Hypothalamus (tissue), 51 donors: ENCODE results near the gene GNB1.
A peak's percentile ranks its signal among the peaks of the same experiment; 100 is the strongest.

Experiments
- DNase-seq, 51 donors: peaks; one replicate each; lab custom pipeline; 2025; lab: John Stamatoyannopoulos, UW

The GNB1 gene

DNA sequence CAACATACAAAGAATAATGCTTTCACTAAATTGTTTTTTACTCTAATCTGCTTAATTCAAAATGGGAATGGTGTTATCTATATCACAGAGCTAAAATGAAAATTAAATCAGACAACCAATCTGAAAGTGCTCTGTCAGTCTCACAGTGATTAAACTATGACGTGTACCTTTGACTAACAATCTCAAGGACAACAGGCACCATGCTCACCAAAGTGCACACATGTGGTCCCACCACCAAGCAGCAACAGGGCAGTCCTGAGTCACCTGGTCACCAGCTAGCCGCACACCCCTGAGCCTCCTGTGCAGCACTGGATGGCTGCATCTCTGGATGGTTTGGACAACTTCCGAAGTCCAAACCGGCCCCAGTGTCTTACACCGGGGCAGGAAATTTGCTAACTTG lies 58.1 kb downstream of the GNB1 start:
- DNase-seq: no peak

GRCh38 chr1:1832166-1832565 lies 58.7 kb downstream of the GNB1 start:
- DNase-seq: no peak

- DNase-seq: peak in 2 of 51 donors; percentile 9 to 31
Measured at GRCh38 chr1:1827089-1827848, 63.6 kb downstream of the GNB1 start.

GRCh38 chr1:1826356-1827088 lies 64.4 kb downstream of the GNB1 start:
- DNase-seq: no peak

DNA sequence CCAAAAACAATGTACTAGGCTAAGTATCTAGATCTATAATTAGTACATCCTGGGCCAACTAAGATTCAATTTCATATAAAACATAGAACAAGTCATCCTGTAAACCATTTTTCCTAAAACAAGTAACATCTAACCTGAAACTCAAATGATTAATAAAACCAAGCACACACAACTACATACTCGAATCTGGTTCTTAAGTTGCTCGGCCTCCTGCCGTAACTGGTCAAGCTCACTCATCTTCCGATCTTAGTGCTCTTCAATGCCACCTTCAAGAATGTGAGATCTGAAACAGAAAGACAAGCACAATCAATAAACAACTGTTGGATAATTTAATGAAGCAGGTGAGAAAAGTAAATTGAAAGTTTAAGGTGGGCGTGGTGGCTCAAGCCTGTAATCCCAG lies 65.7 kb downstream of the GNB1 start:
- no peak for DNase-seq

GRCh38 chr1:1819762-1820161 lies 71.1 kb downstream of the GNB1 start:
- no peak for DNase-seq

GRCh38 chr1:1817221-1817620 lies 73.7 kb downstream of the GNB1 start:
- DNase-seq: no peak

- no peak for DNase-seq
Measured at GRCh38 chr1:1815606-1816281, 75.1 kb downstream of the GNB1 start.

GRCh38 chr1:1809489-1809888 lies 81.4 kb downstream of the GNB1 start:
- no peak for DNase-seq

DNA sequence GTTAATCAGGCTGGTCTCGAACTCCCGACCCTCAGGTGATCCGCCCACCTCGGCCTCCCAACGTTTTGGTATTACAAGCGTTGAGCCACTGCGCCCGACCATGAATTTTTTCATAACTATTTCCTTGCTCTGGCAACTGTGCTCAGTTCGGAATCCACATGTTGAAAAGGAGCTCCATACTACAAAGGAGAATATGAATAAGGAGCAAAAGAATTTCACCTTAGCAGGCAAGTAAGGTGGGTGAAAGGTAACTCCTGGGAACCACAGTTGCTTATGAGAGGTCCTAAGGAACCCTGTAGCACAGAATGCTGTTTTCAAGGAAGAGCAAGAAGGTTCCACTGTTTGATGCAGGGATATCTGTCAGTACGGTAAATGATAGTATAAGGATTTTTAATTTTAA lies 82.7 kb downstream of the GNB1 start:
- no peak for DNase-seq

GRCh38 chr1:1806890-1807289 lies 84.0 kb downstream of the GNB1 start:
- peak in 9 of 51 donors; percentile 10 to 39 (median 21) for DNase-seq

DNA sequence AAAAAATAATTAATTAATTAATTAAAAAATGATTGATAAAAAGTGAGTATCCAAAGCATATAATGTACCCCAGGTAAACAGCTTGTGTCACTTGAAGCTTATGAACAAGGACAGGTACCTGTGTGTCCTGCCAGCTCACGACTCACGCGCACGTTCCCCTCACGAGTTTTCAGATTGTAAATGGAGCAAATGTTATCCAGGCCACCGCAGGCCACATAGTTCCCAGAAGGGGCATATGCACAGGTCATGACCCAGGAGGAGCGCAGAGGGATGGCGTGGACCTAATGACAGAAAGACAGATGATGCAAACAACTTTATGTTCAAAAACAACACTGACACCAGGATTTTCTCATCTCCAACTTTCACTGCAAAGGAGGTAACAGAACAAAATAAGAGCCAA lies 86.6 kb downstream of the GNB1 start:
- DNase-seq: no peak

GRCh38 chr1:1802871-1803270 lies 88.0 kb downstream of the GNB1 start:
- no peak for DNase-seq

- no peak for DNase-seq
Measured at GRCh38 chr1:1799716-1800115, 91.2 kb downstream of the GNB1 start.

GRCh38 chr1:1797731-1798341 lies 93.1 kb downstream of the GNB1 start:
- DNase-seq: no peak

DNA sequence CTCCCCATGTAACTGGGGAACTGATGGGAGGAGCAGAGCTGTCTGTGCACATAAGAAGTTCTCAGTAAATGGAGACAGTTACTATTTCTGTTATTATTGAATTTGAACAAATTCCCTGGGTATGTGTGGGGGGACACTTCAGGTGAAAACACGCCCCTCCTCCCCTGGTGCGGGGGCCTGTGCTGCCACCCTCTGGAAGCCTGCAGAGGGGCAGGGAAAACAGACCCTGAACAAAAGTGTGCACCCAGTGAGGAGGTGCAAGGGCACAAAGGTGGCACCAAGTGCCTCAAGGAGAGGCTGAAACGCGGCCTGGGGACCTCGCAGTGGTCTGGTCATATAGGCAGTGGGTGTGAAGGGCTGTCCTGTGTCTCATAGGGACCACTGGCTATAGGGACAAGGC lies 94.4 kb downstream of the GNB1 start:
- no peak for DNase-seq

DNA sequence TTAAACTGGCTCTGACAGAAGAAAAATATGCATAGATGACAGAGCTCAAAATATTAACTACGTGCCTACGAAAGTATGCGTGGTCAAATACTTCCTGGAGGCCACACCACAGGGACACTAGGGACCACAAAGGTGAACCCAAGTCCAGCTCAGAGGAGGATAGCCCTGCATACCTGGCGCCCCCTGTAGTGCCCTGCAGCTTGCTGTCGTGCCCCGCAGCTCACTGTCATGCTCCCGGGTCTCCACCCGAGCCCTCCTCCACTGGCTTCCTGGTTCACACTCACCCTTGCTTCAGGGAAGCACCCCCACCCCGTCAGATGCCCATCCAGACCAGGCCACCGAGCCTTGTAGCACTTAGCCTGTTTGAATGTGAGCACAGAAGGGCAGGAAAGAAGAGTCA lies 95.9 kb downstream of the GNB1 start:
- DNase-seq: no peak

DNA sequence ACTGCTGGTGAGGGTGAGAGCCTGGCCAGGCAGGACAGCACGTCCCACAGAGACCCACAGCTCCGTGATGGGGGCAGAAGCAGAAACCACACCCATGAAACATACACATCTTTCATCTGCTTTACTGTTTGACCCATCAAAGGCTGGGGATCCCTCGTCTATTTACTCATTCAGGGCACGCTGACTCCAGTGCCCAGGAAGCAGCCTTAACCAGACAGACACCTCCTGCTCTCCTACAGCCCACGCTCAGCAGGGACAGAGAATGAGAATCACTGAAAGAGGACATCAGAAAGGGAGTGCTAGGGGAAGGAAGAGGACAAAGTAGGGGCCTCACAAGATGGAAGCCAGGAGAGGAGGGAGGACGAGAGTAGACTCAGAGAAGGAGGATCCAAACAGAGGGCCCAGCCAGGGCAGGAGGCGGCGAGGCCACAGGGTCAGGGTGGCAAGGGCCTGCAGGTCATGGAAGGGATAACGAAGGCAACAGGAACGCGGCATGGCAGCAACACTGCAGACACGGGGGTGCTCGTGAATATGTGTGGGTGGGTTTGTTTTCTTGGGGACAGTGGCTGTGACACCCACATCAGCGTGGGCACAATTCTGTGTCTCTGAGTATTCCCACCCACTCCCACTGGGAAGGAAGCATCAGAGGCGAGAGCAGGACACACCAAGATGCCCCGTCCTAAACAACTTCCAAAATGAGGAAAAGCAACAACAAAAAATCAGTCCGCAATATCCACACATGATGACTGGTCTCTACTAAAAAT lies 97.2 kb downstream of the GNB1 start:
- DNase-seq: no peak

DNA sequence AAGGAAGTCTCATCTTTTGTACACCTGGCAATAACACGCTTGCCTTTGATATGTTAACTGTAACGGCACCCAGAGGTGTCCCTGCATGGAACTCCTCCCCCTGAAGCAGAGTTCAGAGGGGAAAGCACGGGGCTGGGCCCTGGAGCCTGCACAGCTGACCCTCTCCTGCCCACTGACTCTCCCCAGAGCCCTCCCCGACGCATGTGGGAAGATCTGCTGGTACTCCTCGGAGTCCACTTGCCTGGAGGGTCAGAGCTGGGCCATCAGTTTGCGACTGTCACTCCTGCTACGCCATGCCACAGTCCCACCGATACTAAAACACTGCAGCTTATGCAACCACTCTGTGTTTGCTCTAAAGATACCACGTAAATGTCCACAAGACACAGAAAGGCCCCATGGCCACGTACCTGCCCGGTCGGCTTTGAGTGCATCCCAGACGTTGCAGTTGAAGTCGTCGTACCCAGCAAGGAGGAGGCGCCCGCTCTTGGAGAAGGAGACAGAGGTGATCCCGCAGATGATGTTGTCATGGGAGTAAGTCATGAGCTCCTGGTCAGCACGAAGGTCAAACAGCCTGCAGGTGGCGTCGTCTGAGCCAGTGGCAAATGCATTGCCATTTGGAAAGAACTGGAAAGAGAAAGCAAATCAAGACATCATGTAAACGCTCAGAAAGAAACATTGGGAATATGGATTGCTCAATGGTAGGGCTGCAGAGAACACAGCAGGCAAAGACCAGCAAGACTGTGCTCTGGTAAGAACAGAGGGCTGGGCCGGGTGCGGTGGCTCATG lies 102.0 kb downstream of the GNB1 start:
- peak in 3 of 51 donors; percentile 7 to 34 (median 14) for DNase-seq

GRCh38 chr1:1788136-1788535 lies 102.8 kb downstream of the GNB1 start:
- DNase-seq: peak in 16 of 51 donors; percentile 7 to 49 (median 33)
